Loucy (cell line): ENCODE measurements around the gene PDE9A.

ENCODE experiments used
- H2AFZ ChIP-seq: fragments of 200-600 bp; sonication (generic); 2 replicates; pipeline ENCODE4 v1.6.0; 2016; ENCODE audit warnings: antibody characterized with exemption, mild to moderate bottlenecking, low read length, moderate library complexity
- H3F3A ChIP-seq: fragments of 200-600 bp; 2 replicates; pipeline ENCODE4 v1.6.0; 2016; ENCODE audit warnings: antibody characterized with exemption, low read depth, mild to moderate bottlenecking
- H3K27me3 ChIP-seq: fragments of 200-600 bp; sonication (generic); 2 replicates; pipeline ENCODE4 v1.6.1; 2014; ENCODE audit warnings: low read length, mild to moderate bottlenecking; ENCODE audit not compliant: insufficient read depth, poor library complexity, severe bottlenecking
- H3K36me3 ChIP-seq: fragments of 200-600 bp; sonication (generic); 2 replicates; pipeline ENCODE4 v1.6.1; 2016; ENCODE audit warnings: low read length; ENCODE audit not compliant: insufficient read depth
- H3K4me1 ChIP-seq: fragments of 200-600 bp; sonication (generic); 2 replicates; pipeline ENCODE4 v1.5.1; 2014; ENCODE audit warnings: low read length, mild to moderate bottlenecking; ENCODE audit not compliant: insufficient read depth, poor library complexity, severe bottlenecking
- H3K4me2 ChIP-seq: fragments of 200-600 bp; sonication (generic); 2 replicates; pipeline ENCODE4 v1.6.0; 2014; ENCODE audit warnings: antibody characterized with exemption, low read length, low read depth, mild to moderate bottlenecking; ENCODE audit not compliant: poor library complexity, severe bottlenecking
- H3K4me3 ChIP-seq: fragments of 200-600 bp; sonication (generic); 2 replicates; pipeline ENCODE4 v1.5.1; 2014; ENCODE audit warnings: low read length, mild to moderate bottlenecking, mixed read lengths; ENCODE audit not compliant: poor library complexity, severe bottlenecking
- H3K79me2 ChIP-seq: fragments of 200-600 bp; sonication (generic); 2 replicates; pipeline ENCODE4 v1.6.1; 2014; ENCODE audit warnings: low read length; ENCODE audit not compliant: insufficient read depth
- H3K9ac ChIP-seq: fragments of 200-600 bp; sonication (generic); 2 replicates; pipeline ENCODE4 v1.6.0; 2014; ENCODE audit warnings: mild to moderate bottlenecking, low read depth, low read length, moderate library complexity; ENCODE audit not compliant: poor library complexity, severe bottlenecking
- H3K9me2 ChIP-seq: fragments of 200-600 bp; sonication (generic); replicated peaks from 2 replicates; pipeline ENCODE4 v1.6.1; 2016; ENCODE audit warnings: low read depth, low read length, mixed read lengths
- H3K9me3 ChIP-seq: fragments of 200-600 bp; sonication (generic); 2 replicates; pipeline ENCODE4 v1.6.1; 2014; ENCODE audit warnings: mild to moderate bottlenecking, antibody characterized with exemption, low read length, low read depth; ENCODE audit not compliant: insufficient read depth
- H4K20me1 ChIP-seq: fragments of 200-600 bp; sonication (generic); 2 replicates; pipeline ENCODE4 v1.6.0; 2014; ENCODE audit warnings: antibody characterized with exemption, low read length, mild to moderate bottlenecking; ENCODE audit not compliant: insufficient read depth, poor library complexity, severe bottlenecking
- CTCF ChIP-seq: fragments of 200-600 bp; sonication (generic); conservative IDR thresholded peaks from 2 replicates; pipeline ENCODE4 v1.5.1; 2014; ENCODE audit warnings: mild to moderate bottlenecking, antibody characterized with exemption, low read length
- EZH2phosphoT487 ChIP-seq: fragments of 200-600 bp; IDR thresholded peaks from 2 replicates; pipeline ENCODE4 v1.6.1; 2018; ENCODE audit warnings: antibody characterized with exemption, mild to moderate bottlenecking, moderate library complexity, borderline replicate concordance

Gene PDE9A

GRCh38 chr21:42794551-42794950 lies 141.1 kb downstream of the PDE9A start:
- Histone ChIP-seq H3K36me3 (no peaks in the 10 kb centered on the region), H3K27me3 (no peaks in the 10 kb centered on the region), H3K4me3 (no peak overlapping the region), H3K4me2 (no peak overlapping the region), H3K9ac (no peak overlapping the region), H2AFZ (no peak overlapping the region), H4K20me1 (no peaks in the 10 kb centered on the region), H3K79me2 (no peaks in the 10 kb centered on the region), H3K4me1 (no peaks in the 10 kb centered on the region), H3F3A (no peaks in the 10 kb centered on the region), H3K9me2 (no peaks in the 10 kb centered on the region), H3K9me3 (no peaks in the 10 kb centered on the region)
- TF ChIP-seq EZH2phosphoT487 (no peak), CTCF (no peak)

- Histone ChIP-seq H3K9ac (no peak overlapping the region), H2AFZ (no peak overlapping the region), H3K4me2 (no peak overlapping the region), H3F3A (no peaks in the 10 kb centered on the region), H3K4me1 (no peaks in the 10 kb centered on the region), H3K36me3 (no peaks in the 10 kb centered on the region), H3K9me3 (no peaks in the 10 kb centered on the region), H3K27me3 (no peaks in the 10 kb centered on the region), H3K79me2 (no peaks in the 10 kb centered on the region), H3K4me3 (no peak overlapping the region), H4K20me1 (no peaks in the 10 kb centered on the region), H3K9me2 (no peaks in the 10 kb centered on the region)
- TF ChIP-seq EZH2phosphoT487 (no peak), CTCF (no peak)
Observed at GRCh38 chr21:42796327-42797062, 143.1 kb downstream of the PDE9A start.

- Histone ChIP-seq H3K27me3 (no peaks in the 10 kb centered on the region), H3K4me3 (no peak overlapping the region), H3K4me2 (no peak overlapping the region)
Observed at GRCh38 chr21:42797522-42797921, 144.1 kb downstream of the PDE9A start.

More at GRCh38 chr21:42797522-42797921, 144.1 kb downstream of the PDE9A start:
- Histone ChIP-seq H3K4me1 (no peaks in the 10 kb centered on the region), H3F3A (no peaks in the 10 kb centered on the region), H3K9me3 (no peaks in the 10 kb centered on the region), H4K20me1 (no peaks in the 10 kb centered on the region), H3K9ac (no peak overlapping the region), H2AFZ (no peak overlapping the region), H3K36me3 (no peaks in the 10 kb centered on the region), H3K9me2 (no peaks in the 10 kb centered on the region), H3K79me2 (no peaks in the 10 kb centered on the region)
- no peak for TF ChIP-seq EZH2phosphoT487
- no peak for TF ChIP-seq CTCF
